Breast epithelium (tissue), 3 donors: ENCODE results near the gene TGFB2.

Experiments
- CTCF ChIP-seq, 3 donors: fragments of 450-650 bp; IDR thresholded peaks; one replicate each; pipeline ENCODE4 v1.5.1; 2016 to 2017; ENCODE audit warnings: antibody characterized with exemption in 3 of 3, mild to moderate bottlenecking in 3 of 3, moderate library complexity in 3 of 3
- POLR2AphosphoS5 ChIP-seq, 3 donors: sonication (generic); formaldehyde crosslinking; IDR thresholded peaks; one replicate each; pipeline ENCODE4 v1.6.1; 2017; ENCODE audit warnings: antibody characterized with exemption in 3 of 3

- TF ChIP-seq CTCF (IDR thresholded peaks at IDR 0.05) (no peak), POLR2AphosphoS5 (IDR thresholded peaks at IDR 0.05) (no peak)
These were observed 30.8 kb upstream of the TGFB2 start for GRCh38 chr1:218314316-218314715.
